IMR-90 (cell line): ENCODE results near the gene RIMBP3C. TPM values are rescaled to one million over a fixed set of nuclear protein-coding genes. Genes with fewer than 3 reads are reported as not detected.

Experiments
- ATAC-seq: fragments of 200-7000 bp; cut with Tn5 transposase; 2 replicates; pipeline ENCODE4 v1.9.1; 2020; ENCODE audit warnings: low read depth, mild to moderate bottlenecking, moderate library complexity
- BruUV-seq: library from RNA; stranded (reverse); fragments of 400-500 nt; replicated peaks from 2 replicates; lab custom pipeline; 2021; lab: Mats Ljungman, UMichigan
- CTCF ChIA-PET: fragments of 300-600 bp; formaldehyde crosslinking; extraction: SDS; loops from one replicate; lab custom pipeline; 2021; ENCODE audit warnings: antibody characterized with exemption; lab: Yijun Ruan, JAX
- POLR2A ChIA-PET: fragments of 300-600 bp; sonication (Branson Sonifier 250); formaldehyde crosslinking; loops from one replicate; lab custom pipeline; 2022; ENCODE audit warnings: antibody characterized with exemption; ENCODE audit not compliant: unreplicated experiment; lab: Charles Lee
- DNase-seq: peaks from one replicate; pipeline ENCODE4 v3.0.0; 2013
- H2AFZ ChIP-seq: replicated peaks from 2 replicates; pipeline ENCODE3; 2013; ENCODE audit warnings: low read length, mild to moderate bottlenecking; ENCODE audit not compliant: poor library complexity
- H2AK5ac ChIP-seq: 2 replicates; pipeline ENCODE4 v1.6.1; 2013; ENCODE audit warnings: low read depth, low read length, inconsistent platforms
- H2AK9ac ChIP-seq: replicated peaks from 2 replicates; pipeline ENCODE3; 2013; ENCODE audit warnings: mild to moderate bottlenecking, low read depth, low read length, moderate library complexity; ENCODE audit not compliant: poor library complexity
- H2BK120ac ChIP-seq: 2 replicates; pipeline ENCODE4 v1.6.1; 2013; ENCODE audit warnings: low read depth, low read length, inconsistent platforms
- H2BK15ac ChIP-seq: 3 replicates; pipeline ENCODE4 v1.6.1; 2013; ENCODE audit warnings: low read depth, low read length, inconsistent platforms
- H2BK20ac ChIP-seq: 2 replicates; pipeline ENCODE4 v1.6.1; 2013; ENCODE audit warnings: low read depth, mild to moderate bottlenecking, inconsistent platforms, low read length, moderate library complexity
- H2BK5ac ChIP-seq: 2 replicates; pipeline ENCODE4 v1.6.1; 2013; ENCODE audit warnings: mild to moderate bottlenecking, low read depth, low read length, inconsistent platforms; ENCODE audit not compliant: poor library complexity, severe bottlenecking
- H3K14ac ChIP-seq: replicated peaks from 2 replicates; pipeline ENCODE4 v1.6.1; 2013; ENCODE audit warnings: low read depth, low read length, inconsistent platforms
- H3K18ac ChIP-seq: 2 replicates; pipeline ENCODE4 v1.6.1; 2013; ENCODE audit warnings: low read depth, low read length, control low read depth
- H3K23ac ChIP-seq: 2 replicates; pipeline ENCODE4 v1.6.1; 2013; ENCODE audit warnings: low read depth, low read length, inconsistent platforms
- H3K27ac ChIP-seq: 2 replicates; pipeline ENCODE4 v1.5.1; 2013; ENCODE audit warnings: mild to moderate bottlenecking, control low read depth, low read length; ENCODE audit not compliant: insufficient read depth
- H3K27me3 ChIP-seq: 2 replicates; pipeline ENCODE4 v1.6.1; 2013; ENCODE audit warnings: low read length; ENCODE audit not compliant: control insufficient read depth, insufficient read depth
- H3K36me3 ChIP-seq: 2 replicates; pipeline ENCODE4 v1.6.1; 2013; ENCODE audit warnings: low read length, mixed read lengths; ENCODE audit not compliant: control insufficient read depth, insufficient read depth
- H3K4ac ChIP-seq: 2 replicates; pipeline ENCODE4 v1.6.1; 2013; ENCODE audit warnings: low read depth, low read length, inconsistent platforms
- H3K4me1 ChIP-seq: 2 replicates; pipeline ENCODE4 v1.6.1; 2013; ENCODE audit warnings: low read length, mixed read lengths; ENCODE audit not compliant: control insufficient read depth, insufficient read depth
- H3K4me2 ChIP-seq: 2 replicates; pipeline ENCODE4 v1.6.1; 2013; ENCODE audit warnings: low read depth, mild to moderate bottlenecking, control low read depth, low read length, moderate library complexity
- H3K4me3 ChIP-seq: 2 replicates; pipeline ENCODE4 v1.5.1; 2013; ENCODE audit warnings: low read depth, mild to moderate bottlenecking, control low read depth, low read length, moderate library complexity; ENCODE audit not compliant: insufficient read depth
- H3K56ac ChIP-seq: 2 replicates; pipeline ENCODE4 v1.6.1; 2013; ENCODE audit warnings: low read length, inconsistent platforms; ENCODE audit not compliant: insufficient read depth; ENCODE audit errors: extremely low read depth
- H3K79me1 ChIP-seq, 2 experiments: 2 replicates each; pipeline ENCODE4 v1.6.1; 2013; ENCODE audit warnings: low read length in 2 of 2, inconsistent platforms in 1 of 2, low read depth in 1 of 2
- H3K9ac ChIP-seq: 2 replicates; pipeline ENCODE4 v1.6.1; 2013; ENCODE audit warnings: low read depth, low read length, control low read depth
- H3K9me1 ChIP-seq: 2 replicates; pipeline ENCODE4 v1.6.1; 2013; ENCODE audit warnings: low read length, inconsistent platforms; ENCODE audit not compliant: insufficient read depth
- H3K9me3 ChIP-seq: 2 replicates; pipeline ENCODE4 v1.6.1; 2013; ENCODE audit warnings: low read length; ENCODE audit not compliant: control insufficient read depth, insufficient read depth
- H4K20me1 ChIP-seq: 2 replicates; pipeline ENCODE4 v1.6.1; 2013; ENCODE audit warnings: low read length, inconsistent platforms; ENCODE audit not compliant: insufficient read depth
- H4K5ac ChIP-seq: 2 replicates; pipeline ENCODE4 v1.6.1; 2013; ENCODE audit warnings: mild to moderate bottlenecking, low read depth, low read length, control low read depth
- H4K8ac ChIP-seq, 2 experiments: 2 replicates each; pipeline ENCODE4 v1.6.1; 2013; ENCODE audit warnings: low read depth in 2 of 2, low read length in 2 of 2, control low read depth in 1 of 2, inconsistent platforms in 1 of 2
- H4K91ac ChIP-seq: 2 replicates; pipeline ENCODE4 v1.6.1; 2013; ENCODE audit warnings: low read depth, low read length, inconsistent platforms; ENCODE audit not compliant: insufficient read depth
- BHLHE40 ChIP-seq: fragments of 150-350 bp; IDR thresholded peaks from 2 replicates; pipeline ENCODE4 v1.6.1; 2016; ENCODE audit warnings: mild to moderate bottlenecking, low read depth, low read length
- CEBPB ChIP-seq: IDR thresholded peaks from 2 replicates; pipeline ENCODE4 v1.6.1; 2012; ENCODE audit warnings: low read depth, low read length, improper control_type of control experiment
- CHD1 ChIP-seq: IDR thresholded peaks from 2 replicates; pipeline ENCODE4 v1.6.1; 2012; ENCODE audit warnings: low read depth, low read length, improper control_type of control experiment
- CTCF ChIP-seq: conservative IDR thresholded peaks from 2 replicates; pipeline ENCODE4 v1.5.1; 2012; ENCODE audit warnings: mild to moderate bottlenecking, low read depth, low read length, improper control_type of control experiment
- MAFK ChIP-seq: IDR thresholded peaks from 2 replicates; pipeline ENCODE4 v1.6.1; 2012; ENCODE audit warnings: low read depth, low read length, improper control_type of control experiment
- MAZ ChIP-seq: IDR thresholded peaks from 2 replicates; pipeline ENCODE4 v1.6.1; 2012; ENCODE audit warnings: low read depth, mild to moderate bottlenecking, low read length, improper control_type of control experiment, moderate library complexity, borderline replicate concordance
- MXI1 ChIP-seq: IDR thresholded peaks from 2 replicates; pipeline ENCODE4 v1.6.1; 2012; ENCODE audit warnings: low read depth, mild to moderate bottlenecking, low read length, moderate library complexity, borderline replicate concordance
- NFE2L2 ChIP-seq: fragments of 150-350 bp; IDR thresholded peaks from 2 replicates; pipeline ENCODE4 v1.6.1; 2016; ENCODE audit warnings: low read depth, mild to moderate bottlenecking, low read length
- POLR2A ChIP-seq: IDR thresholded peaks from 2 replicates; pipeline ENCODE4 v1.6.1; 2012; ENCODE audit warnings: mild to moderate bottlenecking, low read depth, low read length
- RAD21 ChIP-seq: IDR thresholded peaks from 2 replicates; pipeline ENCODE4 v1.6.1; 2012; ENCODE audit warnings: low read length, improper control_type of control experiment
- RCOR1 ChIP-seq: IDR thresholded peaks from 2 replicates; pipeline ENCODE4 v1.6.1; 2012; ENCODE audit warnings: mild to moderate bottlenecking, low read length, improper control_type of control experiment; ENCODE audit not compliant: insufficient replicate concordance
- SMC3 ChIP-seq: fragments of 150-350 bp; IDR thresholded peaks from 2 replicates; pipeline ENCODE4 v1.6.1; 2016; ENCODE audit warnings: low read depth, mild to moderate bottlenecking, antibody characterized with exemption, low read length, moderate library complexity
- WGBS, 2 experiments: methylation state at CpG; one replicate each; pipeline versions ENCODE4 v1.1.5 to v1.1.7; 2013; ENCODE audit warnings: missing lambda C conversion rate in 2 of 2; ENCODE audit not compliant: insufficient read length in 1 of 2; ENCODE audit errors: extremely low coverage in 2 of 2; 5-methylcytosine and 5-hydroxymethylcytosine counted together
- dilution Hi-C: fragments of 300-500 bp; cut with HindIII; formaldehyde crosslinking; loops from one replicate; pipeline ENCODE4 v1.14.3; 2018; ENCODE audit warnings: low sequenced_read_pairs; ENCODE audit not compliant: unreplicated experiment
- in situ Hi-C: fragments of 300-500 bp; cut with MboI; formaldehyde crosslinking; loops from 3 replicates; pipeline ENCODE4 v1.14.3; 2019; ENCODE audit warnings: low sequenced_read_pairs, inconsistent platforms, mixed read lengths
- intact Hi-C: fragments of 100-400 bp; cut with micrococcal nuclease; formaldehyde crosslinking; loops from 2 replicates; pipeline ENCODE4 v1.10.0; 2022
- polyA plus RNA-seq, 3 experiments: library from polyadenylated mRNA; depleted of rRNA; stranded (reverse); fragments of >200 nt; gene quantifications; 2 replicates each; pipeline ENCODE4 v1.2.3, GENCODE V29; 2012; ENCODE audit warnings: low replicate concordance in 1 of 3
- total RNA-seq: library from RNA; depleted of rRNA; stranded (reverse); fragments of >200 nt; gene quantifications from 2 replicates; pipeline ENCODE4 v1.2.3, GENCODE V29; 2012
- TF ChIP-seq, protein P1 (sequence below): fragments of 150-350 bp; IDR thresholded peaks from 2 replicates; pipeline ENCODE4 v1.6.1; 2016; ENCODE audit warnings: low read depth, mild to moderate bottlenecking, low read length, moderate library complexity, borderline replicate concordance

Gene RIMBP3C
- total and polyA plus RNA-seq, 2 of the 4 experiments (the other 2 are of a cell fraction), result 0.05 to 0.36 TPM

- H2AK5ac ChIP-seq, result no peak overlapping the region
- BruUV-seq, result no TSS peak
- no peak overlapping the region for H2BK5ac ChIP-seq
- no peak overlapping the region for H2BK20ac ChIP-seq
- TF ChIP-seq RCOR1 (no peak), SMC3 (no peak), NFE2L2 (no peak), BHLHE40 (no peak), POLR2A (no peak), CEBPB (no peak), RAD21 (no peak), CHD1 (no peak), MXI1 (no peak), CTCF (no peak), MAFK (no peak), MAZ (no peak)
- TF ChIP-seq, protein P1, sequence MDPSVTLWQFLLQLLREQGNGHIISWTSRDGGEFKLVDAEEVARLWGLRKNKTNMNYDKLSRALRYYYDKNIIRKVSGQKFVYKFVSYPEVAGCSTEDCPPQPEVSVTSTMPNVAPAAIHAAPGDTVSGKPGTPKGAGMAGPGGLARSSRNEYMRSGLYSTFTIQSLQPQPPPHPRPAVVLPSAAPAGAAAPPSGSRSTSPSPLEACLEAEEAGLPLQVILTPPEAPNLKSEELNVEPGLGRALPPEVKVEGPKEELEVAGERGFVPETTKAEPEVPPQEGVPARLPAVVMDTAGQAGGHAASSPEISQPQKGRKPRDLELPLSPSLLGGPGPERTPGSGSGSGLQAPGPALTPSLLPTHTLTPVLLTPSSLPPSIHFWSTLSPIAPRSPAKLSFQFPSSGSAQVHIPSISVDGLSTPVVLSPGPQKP, result no peak
- no peak overlapping the region for H3K27ac ChIP-seq
- H3K56ac ChIP-seq, result no peak overlapping the region
- no peak overlapping the region for H2AFZ ChIP-seq
- H4K8ac ChIP-seq, result no peak overlapping the region
- DNase-seq (no peak), ATAC-seq (no peak)
- H3K4ac ChIP-seq, result no peak overlapping the region
- H3K9ac ChIP-seq, result no peak overlapping the region
- dilution Hi-C loops (no loop called here), in situ Hi-C loops (no loop called here), intact Hi-C loops (no loop called here)
- H2BK120ac ChIP-seq, result no peak overlapping the region
- no peak overlapping the region for H2BK15ac ChIP-seq
- H3K4me3 ChIP-seq, result no peak overlapping the region
- H3K4me2 ChIP-seq, result no peak overlapping the region
- no peaks in the 10 kb centered on the region for H3K27me3 ChIP-seq
- peaks cover 6 to 48% of the 10 kb centered on the region in 2 experiments for H3K79me1 ChIP-seq
- H3K23ac ChIP-seq, result no peak overlapping the region
- peaks cover 41% of the 10 kb centered on the region for H3K9me1 ChIP-seq
- ChIA-PET CTCF (no interaction called here), POLR2A (no interaction called here)
- H2AK9ac ChIP-seq, result no peak overlapping the region
- peaks cover 16% of the 10 kb centered on the region for H3K4me1 ChIP-seq
- peaks cover 86% of the 10 kb centered on the region for H4K20me1 ChIP-seq
- WGBS, 2 experiments, result 100% methylated on average over 2 of the region's 4 CpGs; no CpG with 5 or more reads in 1 of the 2 experiments
- no peaks in the 10 kb centered on the region for H3K9me3 ChIP-seq
- H3K18ac ChIP-seq, result no peak overlapping the region
- H3K14ac ChIP-seq, result no peak overlapping the region
- no peak overlapping the region for H4K5ac ChIP-seq
- H3K36me3 ChIP-seq, result no peaks in the 10 kb centered on the region
- H4K91ac ChIP-seq, result no peak overlapping the region
These were observed 20.4 kb upstream of the RIMBP3C start for GRCh38 chr22:21571679-21572078.
